Activated CD4-positive, alpha-beta T cell treated with anti-CD3 and anti-CD28 coated beads, Interleukin-2, amount 50 U/mL, for 4 hours (primary cell): ENCODE results near the gene DNAJC7.

ENCODE experiments used
- DNase-seq, 2 experiments: peaks; one replicate each; pipeline ENCODE4 v3.0.0-alpha.2; 2020

DNAJC7 gene

GRCh38 chr17:42016941-42017865 is at the start of gene DNAJC7:
Gene DNAJC7 (minus strand): TSS chr17:42017439. CDS start chr17:42017416, 23 bp downstream.
- DNase-seq, result peak; percentile 83 to 87

- no peak for DNase-seq
Observed at GRCh38 chr17:42065201-42065600, 48.0 kb upstream of the DNAJC7 start.

GRCh38 chr17:42062681-42063080 is 45.4 kb upstream of the DNAJC7 start:
- no peak for DNase-seq

GRCh38 chr17:42061646-42062487 is 44.6 kb upstream of the DNAJC7 start:
- no peak for DNase-seq

GRCh38 chr17:42060231-42060630 is 43.0 kb upstream of the DNAJC7 start:
- no peak for DNase-seq

- no peak for DNase-seq
Observed at GRCh38 chr17:42059815-42060214, 42.6 kb upstream of the DNAJC7 start.

GRCh38 chr17:42058063-42058462 is 40.8 kb upstream of the DNAJC7 start:
- no peak for DNase-seq

- DNase-seq, result no peak
Observed at GRCh38 chr17:42056635-42057034, 39.4 kb upstream of the DNAJC7 start.

- DNase-seq, result no peak
Observed at GRCh38 chr17:42055496-42055895, 38.3 kb upstream of the DNAJC7 start.

GRCh38 chr17:42055027-42055426 is 37.8 kb upstream of the DNAJC7 start:
- no peak for DNase-seq

- no peak for DNase-seq
Observed at GRCh38 chr17:42053731-42054500, 36.7 kb upstream of the DNAJC7 start.

- DNase-seq, result no peak
Observed at GRCh38 chr17:42052346-42052877, 35.2 kb upstream of the DNAJC7 start.

- no peak for DNase-seq
Observed at GRCh38 chr17:42051645-42052044, 34.4 kb upstream of the DNAJC7 start.

- no peak for DNase-seq
Observed at GRCh38 chr17:42051013-42051400, 33.8 kb upstream of the DNAJC7 start.

- peak; percentile 21 to 25 for DNase-seq
Observed at GRCh38 chr17:42050393-42051012, 33.3 kb upstream of the DNAJC7 start, which contains the start of gene C17orf113. Gene C17orf113 (minus strand): TSS chr17:42050601. CDS start chr17:42043376, 7,225 bp downstream.

GRCh38 chr17:42049834-42050392 is 32.7 kb upstream of the DNAJC7 start:
- DNase-seq, result no peak

- DNase-seq, result no peak
Observed at GRCh38 chr17:42047343-42047742, 30.1 kb upstream of the DNAJC7 start.

GRCh38 chr17:42045719-42046118 is 28.5 kb upstream of the DNAJC7 start:
- DNase-seq, result no peak

- DNase-seq, result no peak
Observed at GRCh38 chr17:42042598-42043319, 25.5 kb upstream of the DNAJC7 start.

- DNase-seq, result no peak
Observed at GRCh38 chr17:42041619-42042018, 24.4 kb upstream of the DNAJC7 start.

- no peak for DNase-seq
Observed at GRCh38 chr17:42040818-42041217, 23.6 kb upstream of the DNAJC7 start.
